Endothelial cell of umbilical vein (primary cell): ENCODE measurements around the gene TBCD. TPM values are rescaled to one million over a fixed set of nuclear protein-coding genes. Genes with fewer than 3 reads are reported as not detected.

ENCODE experiments used
- BruUV-seq: library from RNA; stranded (reverse); fragments of 400-500 nt; replicated peaks from 2 replicates; lab custom pipeline; 2021; lab: Mats Ljungman, UMichigan
- CTCF ChIA-PET: fragments of 300-600, 350-600 bp; sonication (Branson Sonifier 250); formaldehyde crosslinking; loops from one replicate; lab custom pipeline; 2021; ENCODE audit warnings: antibody characterized with exemption, inconsistent platforms; lab: Charles Lee
- POLR2A ChIA-PET: fragments of 300-600, 350-600 bp; sonication (Branson Sonifier 250); formaldehyde crosslinking; loops from one replicate; lab custom pipeline; 2021; ENCODE audit warnings: antibody characterized with exemption, inconsistent platforms; lab: Charles Lee
- DNase-seq: peaks from one replicate; pipeline ENCODE4 v3.0.0-alpha.2; 2011; ENCODE audit warnings: low read depth, low spot score
- FAIRE-seq: peaks from 2 replicates; lab custom pipeline; 2011; peaks lifted over from hg19 to GRCh38; lab: Jason Lieb, UNC
- H2AFZ ChIP-seq: 2 replicates; pipeline ENCODE4 v1.6.0; 2012; ENCODE audit warnings: low read depth, low read length, control low read depth, inconsistent platforms
- H3K27ac ChIP-seq: 2 replicates; pipeline ENCODE4 v1.5.1; 2011; ENCODE audit warnings: low read depth, mild to moderate bottlenecking, control low read depth, low read length, moderate library complexity; ENCODE audit not compliant: insufficient read depth
- H3K27me3 ChIP-seq, 2 experiments: 2 replicates each; pipeline versions ENCODE4 v1.6.0 to v1.6.1; 2011; ENCODE audit warnings: low read length in 2 of 2, mixed read lengths in 1 of 2; ENCODE audit not compliant: control insufficient read depth in 2 of 2, insufficient read depth in 2 of 2
- H3K36me3 ChIP-seq, 2 experiments: 2 replicates in 1 of 2; 3 replicates in 1 of 2; pipeline ENCODE4 v1.5.1; 2011; ENCODE audit warnings: low read length in 2 of 2, mild to moderate bottlenecking in 1 of 2, moderate library complexity in 1 of 2; ENCODE audit not compliant: control insufficient read depth in 2 of 2, insufficient read depth in 2 of 2; ENCODE audit errors: extremely low read depth in 1 of 2
- H3K4me1 ChIP-seq: 3 replicates; pipeline ENCODE4 v1.5.1; 2011; ENCODE audit warnings: mild to moderate bottlenecking, low read length; ENCODE audit not compliant: control insufficient read depth, insufficient read depth; ENCODE audit errors: extremely low read depth
- H3K4me2 ChIP-seq: 2 replicates; pipeline ENCODE4 v1.6.1; 2011; ENCODE audit warnings: low read length, control low read depth, mixed read lengths; ENCODE audit not compliant: insufficient read depth
- H3K4me3 ChIP-seq, 3 experiments: fragments of 200-600 bp in 1 of 3; sonication (generic), shearing (Covaris generic) in 1 of 3; replicated peaks in 1 of 3; 2 replicates each; pipeline ENCODE4 v1.5.1; 2011 to 2016; ENCODE audit warnings: control low read depth in 3 of 3, low read length in 3 of 3, mild to moderate bottlenecking in 2 of 3, inconsistent platforms in 1 of 3, low read depth in 1 of 3, moderate library complexity in 1 of 3; ENCODE audit not compliant: insufficient read depth in 1 of 3
- H3K79me2 ChIP-seq: 2 replicates; pipeline ENCODE4 v1.6.0; 2012; ENCODE audit warnings: low read length, inconsistent platforms; ENCODE audit not compliant: control insufficient read depth, insufficient read depth
- H3K9ac ChIP-seq: replicated peaks from 2 replicates; pipeline ENCODE3; 2011; ENCODE audit warnings: low read length, control low read depth; ENCODE audit not compliant: insufficient read depth; ENCODE audit errors: extremely low read depth
- H3K9me1 ChIP-seq: replicated peaks from 3 replicates; pipeline ENCODE4 v1.6.0; 2011; ENCODE audit warnings: mild to moderate bottlenecking, low read length; ENCODE audit not compliant: control insufficient read depth, insufficient read depth; ENCODE audit errors: extremely low read depth
- H3K9me3 ChIP-seq: replicated peaks from 2 replicates; pipeline ENCODE4 v1.5.1; 2012; ENCODE audit warnings: low read length, inconsistent platforms; ENCODE audit not compliant: control insufficient read depth, insufficient read depth
- H4K20me1 ChIP-seq: replicated peaks from 2 replicates; pipeline ENCODE3; 2011; ENCODE audit warnings: mild to moderate bottlenecking, low read length; ENCODE audit not compliant: control insufficient read depth, insufficient read depth; ENCODE audit errors: extremely low read depth
- CTCF ChIP-seq, 2 donors: IDR thresholded peaks; 1 replicate in 1 of 2; 2 replicates in 1 of 2; pipeline ENCODE4 v1.5.1; 2011; ENCODE audit warnings: low read length in 2 of 2, mild to moderate bottlenecking in 2 of 2, moderate library complexity in 2 of 2, control low read depth in 1 of 2, inconsistent platforms in 1 of 2, low read depth in 1 of 2; ENCODE audit not compliant: insufficient read depth in 1 of 2; ENCODE audit errors: extremely low read depth in 1 of 2
- EZH2 ChIP-seq: IDR thresholded peaks from 2 replicates; pipeline ENCODE4 v1.6.1; 2012; ENCODE audit warnings: borderline replicate concordance, low read depth, mild to moderate bottlenecking, moderate library complexity, low read length, inconsistent platforms; ENCODE audit not compliant: severe bottlenecking
- FOS ChIP-seq: IDR thresholded peaks from 2 replicates; pipeline ENCODE4 v1.6.1; 2011; ENCODE audit warnings: mild to moderate bottlenecking, low read length, moderate library complexity, borderline replicate concordance; ENCODE audit not compliant: insufficient read depth
- GATA2 ChIP-seq: IDR thresholded peaks from 2 replicates; pipeline ENCODE4 v1.7.0; 2011; ENCODE audit warnings: low read depth, mild to moderate bottlenecking, moderate library complexity, mixed read lengths, low read length; ENCODE audit not compliant: insufficient read length, insufficient read depth
- JUN ChIP-seq: IDR thresholded peaks from 2 replicates; pipeline ENCODE4 v1.6.1; 2011; ENCODE audit warnings: borderline replicate concordance, low read depth; ENCODE audit not compliant: insufficient read length, insufficient read depth
- MYC ChIP-seq: IDR thresholded peaks from one replicate; pipeline ENCODE4 v1.6.1; 2011; ENCODE audit warnings: mild to moderate bottlenecking, low read depth, low read length
- POLR2A ChIP-seq: IDR thresholded peaks from 2 replicates; pipeline ENCODE4 v1.6.1; 2012; ENCODE audit warnings: low read depth, mild to moderate bottlenecking, control low read depth, low read length
- POLR2AphosphoS5 ChIP-seq: IDR thresholded peaks from 2 replicates; pipeline ENCODE4 v1.6.1; 2012; ENCODE audit warnings: low read depth, mild to moderate bottlenecking, control low read depth, low read length, moderate library complexity; ENCODE audit not compliant: insufficient read depth
- dilution Hi-C: fragments of 300-500 bp; cut with MboI; formaldehyde crosslinking; loops from one replicate; pipeline ENCODE4 v1.15.0; 2019; ENCODE audit warnings: low sequenced_read_pairs; ENCODE audit not compliant: extremely low pct_ligation_motif_present
- intact Hi-C: fragments of 100-400 bp; cut with micrococcal nuclease; formaldehyde crosslinking; loops from one replicate; pipeline ENCODE4 v1.10.0; 2022
- polyA plus RNA-seq, 4 experiments: library from polyadenylated mRNA; depleted of rRNA in 3 of 4; stranded (reverse) in 3 of 4; unstranded in 1 of 4; fragments of >200 nt; gene quantifications; 2 replicates each; pipeline versions ENCODE4 v1.2.1 to v1.2.3, GENCODE V29; 2011 to 2012; ENCODE audit warnings: missing spikeins in 1 of 4
- total RNA-seq: library from RNA; stranded (reverse); gene quantifications from 2 replicates; pipeline ENCODE4 v1.2.3, GENCODE V29; 2021
- TF ChIP-seq, protein P1 (sequence below): IDR thresholded peaks from 2 replicates; pipeline ENCODE4 v1.6.1; 2011; ENCODE audit not compliant: insufficient read depth, insufficient read length

TBCD gene
- total and polyA plus RNA-seq, 2 donors (not counting 3 experiments of a cell fraction or from before 2014, with no cell fraction given) = 121 to 145 TPM

GRCh38 chr17:82779541-82779940 lies 27.7 kb downstream of the TBCD start:
- Histone ChIP-seq H4K20me1 (no peaks in the 10 kb centered on the region), H3K9me1 (no peaks in the 10 kb centered on the region), H3K9ac (no peak overlapping the region), H2AFZ (no peak overlapping the region), H3K27ac (no peak overlapping the region), H3K4me2 (no peak overlapping the region), H3K27me3 (no peaks in the 10 kb centered on the region), H3K4me1 (peaks cover 2% of the 10 kb centered on the region), H3K9me3 (no peaks in the 10 kb centered on the region), H3K4me3 (no peak overlapping the region), H3K79me2 (no peaks in the 10 kb centered on the region), H3K36me3 (peaks cover 2 to 5% of the 10 kb centered on the region in 2 experiments)
- no peak for TF ChIP-seq EZH2
- TF ChIP-seq POLR2A = no peak
- no peak for TF ChIP-seq JUN
- TF ChIP-seq CTCF (IDR thresholded peaks at IDR 0.05; ENCODE audit: extremely low read depth in 1 of 2, insufficient read depth in 1 of 2, low read depth in 1 of 2, low read length in 2 of 2) = no peak
- no peak for TF ChIP-seq MYC
- no peak for TF ChIP-seq FOS
- TF ChIP-seq, protein P1, sequence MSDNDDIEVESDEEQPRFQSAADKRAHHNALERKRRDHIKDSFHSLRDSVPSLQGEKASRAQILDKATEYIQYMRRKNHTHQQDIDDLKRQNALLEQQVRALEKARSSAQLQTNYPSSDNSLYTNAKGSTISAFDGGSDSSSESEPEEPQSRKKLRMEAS = no peak
- no peak for TF ChIP-seq POLR2AphosphoS5
- no peak for TF ChIP-seq GATA2
- POLR2A ChIA-PET = no interaction called here
- dilution Hi-C loops (no loop called here), intact Hi-C loops (no loop called here)
- CTCF ChIA-PET = interaction anchor here (1.5 to 4.3 kb wide), 3 partner anchors 7 to 183 kb away, joined by 3 to 176 read pairs (median 10); no protein-coding TSS in a partner anchor
- FAIRE-seq (no peak), DNase-seq (no peak)
- no TSS peak for BruUV-seq
